Astrocyte (in vitro differentiated cells and primary cell): ENCODE data around the gene YEATS4. TPM values are rescaled to one million over a fixed set of nuclear protein-coding genes. Genes with fewer than 3 reads are reported as not detected.

ENCODE experiments used
- DNase-seq: peaks from one replicate; pipeline ENCODE4 v3.0.0-alpha.2; 2010; ENCODE audit warnings: low read depth
- FAIRE-seq: peaks from 2 replicates; lab custom pipeline; 2011; peaks lifted over from hg19 to GRCh38; lab: Jason Lieb, UNC
- H2AFZ ChIP-seq: 2 replicates; pipeline ENCODE4 v1.6.0; 2012; ENCODE audit warnings: low read depth, low read length, inconsistent platforms
- H3K27ac ChIP-seq: 2 replicates; pipeline ENCODE4 v1.5.1; 2011; ENCODE audit warnings: low read depth, low read length, inconsistent platforms
- H3K27me3 ChIP-seq: 2 replicates; pipeline ENCODE4 v1.6.0; 2011; ENCODE audit warnings: low read length, inconsistent platforms; ENCODE audit not compliant: insufficient read depth
- H3K36me3 ChIP-seq: 2 replicates; pipeline ENCODE4 v1.5.1; 2011; ENCODE audit warnings: low read length, inconsistent platforms; ENCODE audit not compliant: insufficient read depth
- H3K4me1 ChIP-seq: 2 replicates; pipeline ENCODE4 v1.5.1; 2011; ENCODE audit warnings: low read length, inconsistent platforms; ENCODE audit not compliant: insufficient read depth
- H3K4me2 ChIP-seq: 2 replicates; pipeline ENCODE4 v1.6.0; 2012; ENCODE audit warnings: low read length, inconsistent platforms
- H3K4me3 ChIP-seq: 2 replicates; pipeline ENCODE4 v1.5.1; 2011; ENCODE audit warnings: low read depth, mild to moderate bottlenecking, low read length, inconsistent platforms; ENCODE audit not compliant: insufficient read depth
- H3K79me2 ChIP-seq: 2 replicates; pipeline ENCODE4 v1.6.0; 2012; ENCODE audit warnings: mild to moderate bottlenecking, low read length, inconsistent platforms; ENCODE audit not compliant: insufficient read depth
- H3K9ac ChIP-seq: 2 replicates; pipeline ENCODE4 v1.6.0; 2012; ENCODE audit warnings: mild to moderate bottlenecking, low read length, inconsistent platforms
- H3K9me3 ChIP-seq: 2 replicates; pipeline ENCODE4 v1.5.1; 2012; ENCODE audit warnings: low read depth, mild to moderate bottlenecking, low read length, inconsistent platforms; ENCODE audit not compliant: insufficient read depth
- H4K20me1 ChIP-seq: 2 replicates; pipeline ENCODE4 v1.6.0; 2012; ENCODE audit warnings: low read length, inconsistent platforms; ENCODE audit not compliant: insufficient read depth
- H3K27ac Mint-ChIP-seq: one replicate; pipeline ENCODE4 v1.8.0; 2021; ENCODE audit warnings: mild to moderate bottlenecking, mixed read lengths; ENCODE audit not compliant: unreplicated experiment
- H3K27me3 Mint-ChIP-seq: one replicate; pipeline ENCODE4 v1.8.0; 2021; ENCODE audit warnings: low read depth, mixed read lengths; ENCODE audit not compliant: unreplicated experiment
- H3K36me3 Mint-ChIP-seq: one replicate; pipeline ENCODE4 v1.8.0; 2021; ENCODE audit warnings: low read depth, mixed read lengths; ENCODE audit not compliant: unreplicated experiment
- H3K4me1 Mint-ChIP-seq: one replicate; pipeline ENCODE4 v1.8.0; 2021; ENCODE audit warnings: low read depth, mixed read lengths; ENCODE audit not compliant: unreplicated experiment
- H3K4me3 Mint-ChIP-seq: one replicate; pipeline ENCODE4 v1.8.0; 2021; ENCODE audit warnings: mild to moderate bottlenecking, moderate library complexity, mixed read lengths; ENCODE audit not compliant: unreplicated experiment
- H3K9me3 Mint-ChIP-seq: one replicate; pipeline ENCODE4 v1.8.0; 2021; ENCODE audit warnings: mild to moderate bottlenecking, mixed read lengths; ENCODE audit not compliant: unreplicated experiment
- EZH2 ChIP-seq: IDR thresholded peaks from 2 replicates; pipeline ENCODE4 v1.6.1; 2012; ENCODE audit warnings: mild to moderate bottlenecking, low read length, inconsistent platforms; ENCODE audit not compliant: insufficient read depth
- total RNA-seq: library from RNA; stranded (reverse); gene quantifications from 2 replicates; pipeline ENCODE4 v1.2.1, GENCODE V29; 2021
- TF ChIP-seq, protein P1 (sequence below): IDR thresholded peaks from 2 replicates; pipeline ENCODE4 v1.5.1; 2011; ENCODE audit warnings: low read depth, mild to moderate bottlenecking, inconsistent platforms, low read length, moderate library complexity; ENCODE audit not compliant: insufficient read depth

Gene YEATS4
- total RNA-seq, 1 donor from 2014 or later, result 11.6 TPM

DNA sequence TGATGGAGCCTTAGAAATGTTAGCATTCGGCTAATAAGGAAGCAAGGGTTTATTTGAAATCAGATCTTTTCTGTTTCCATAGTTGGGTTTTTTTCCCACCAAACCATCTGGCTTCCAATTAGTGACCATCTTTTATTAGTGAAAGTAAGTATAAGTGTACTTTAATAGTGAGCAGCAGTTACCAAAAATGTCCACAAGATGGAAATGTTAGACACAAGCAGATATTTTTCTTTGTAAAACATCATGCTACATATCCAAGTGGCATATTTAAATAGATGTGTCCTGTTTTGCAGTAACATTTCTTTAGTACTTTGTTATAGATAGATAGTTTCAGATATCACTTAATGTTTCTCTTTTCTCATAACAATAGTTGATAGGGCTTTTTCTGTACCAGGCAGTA is 28.8 kb downstream of the YEATS4 start:
- TF ChIP-seq, protein P1, sequence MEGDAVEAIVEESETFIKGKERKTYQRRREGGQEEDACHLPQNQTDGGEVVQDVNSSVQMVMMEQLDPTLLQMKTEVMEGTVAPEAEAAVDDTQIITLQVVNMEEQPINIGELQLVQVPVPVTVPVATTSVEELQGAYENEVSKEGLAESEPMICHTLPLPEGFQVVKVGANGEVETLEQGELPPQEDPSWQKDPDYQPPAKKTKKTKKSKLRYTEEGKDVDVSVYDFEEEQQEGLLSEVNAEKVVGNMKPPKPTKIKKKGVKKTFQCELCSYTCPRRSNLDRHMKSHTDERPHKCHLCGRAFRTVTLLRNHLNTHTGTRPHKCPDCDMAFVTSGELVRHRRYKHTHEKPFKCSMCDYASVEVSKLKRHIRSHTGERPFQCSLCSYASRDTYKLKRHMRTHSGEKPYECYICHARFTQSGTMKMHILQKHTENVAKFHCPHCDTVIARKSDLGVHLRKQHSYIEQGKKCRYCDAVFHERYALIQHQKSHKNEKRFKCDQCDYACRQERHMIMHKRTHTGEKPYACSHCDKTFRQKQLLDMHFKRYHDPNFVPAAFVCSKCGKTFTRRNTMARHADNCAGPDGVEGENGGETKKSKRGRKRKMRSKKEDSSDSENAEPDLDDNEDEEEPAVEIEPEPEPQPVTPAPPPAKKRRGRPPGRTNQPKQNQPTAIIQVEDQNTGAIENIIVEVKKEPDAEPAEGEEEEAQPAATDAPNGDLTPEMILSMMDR, result peak; percentile 86
- no peak for TF ChIP-seq EZH2
- Histone ChIP-seq H3K27ac (no peak overlapping the region), H3K9me3 (no peaks in the 10 kb centered on the region), H4K20me1 (no peaks in the 10 kb centered on the region), H3K27me3 (no peaks in the 10 kb centered on the region), H3K36me3 (peaks cover 2% of the 10 kb centered on the region), H3K9ac (no peak overlapping the region), H3K4me3 (no peak overlapping the region), H2AFZ (no peak overlapping the region), H3K4me1 (peaks cover 3% of the 10 kb centered on the region), H3K79me2 (no peaks in the 10 kb centered on the region), H3K4me2 (no peak overlapping the region)
- H3K27ac Mint-ChIP-seq, result no peak overlapping the region
- no peaks in the 10 kb centered on the region for H3K36me3 Mint-ChIP-seq
- no peaks in the 10 kb centered on the region for H3K27me3 Mint-ChIP-seq
- H3K4me3 Mint-ChIP-seq, result no peak overlapping the region
- H3K9me3 Mint-ChIP-seq, result no peaks in the 10 kb centered on the region
- DNase-seq, result peak; percentile 63
- FAIRE-seq, result peak; percentile 74
- peaks cover 17% of the 10 kb centered on the region for H3K4me1 Mint-ChIP-seq

DNA sequence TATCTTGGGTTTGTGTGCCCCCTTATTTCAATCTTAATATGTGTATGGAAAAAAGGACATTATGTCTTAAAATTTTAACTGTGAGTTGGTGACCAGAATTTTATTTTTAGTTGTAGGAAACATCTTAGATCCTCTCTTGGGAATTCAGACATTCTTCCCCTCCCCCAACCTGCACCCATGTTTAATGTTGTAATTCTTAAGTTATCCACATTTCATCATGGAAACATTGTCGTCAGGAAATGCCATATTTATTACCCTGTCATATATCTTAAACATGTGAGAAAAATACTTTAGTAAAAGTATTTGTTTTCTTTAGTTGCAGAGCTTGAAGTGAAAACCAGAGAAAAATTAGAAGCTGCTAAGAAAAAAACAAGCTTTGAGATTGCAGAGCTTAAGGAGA is 30.3 kb downstream of the YEATS4 start:
- peaks cover 17% of the 10 kb centered on the region for H3K4me1 Mint-ChIP-seq
- no peak for TF ChIP-seq EZH2
- TF ChIP-seq, protein P1, result no peak
- Histone ChIP-seq H3K4me3 (no peak overlapping the region), H3K9me3 (no peaks in the 10 kb centered on the region), H4K20me1 (no peaks in the 10 kb centered on the region), H3K27ac (peak overlapping the region; percentile 41), H3K27me3 (no peaks in the 10 kb centered on the region), H3K4me1 (peaks cover 5% of the 10 kb centered on the region), H3K9ac (peak overlapping the region; percentile 8), H3K4me2 (no peak overlapping the region), H3K79me2 (no peaks in the 10 kb centered on the region), H3K36me3 (peaks cover 2% of the 10 kb centered on the region), H2AFZ (no peak overlapping the region)
- FAIRE-seq (no peak), DNase-seq (peak; percentile 73)
- no peaks in the 10 kb centered on the region for H3K36me3 Mint-ChIP-seq
- H3K4me3 Mint-ChIP-seq, result no peak overlapping the region
- no peaks in the 10 kb centered on the region for H3K9me3 Mint-ChIP-seq
- no peak overlapping the region for H3K27ac Mint-ChIP-seq
- H3K27me3 Mint-ChIP-seq, result no peaks in the 10 kb centered on the region

DNA sequence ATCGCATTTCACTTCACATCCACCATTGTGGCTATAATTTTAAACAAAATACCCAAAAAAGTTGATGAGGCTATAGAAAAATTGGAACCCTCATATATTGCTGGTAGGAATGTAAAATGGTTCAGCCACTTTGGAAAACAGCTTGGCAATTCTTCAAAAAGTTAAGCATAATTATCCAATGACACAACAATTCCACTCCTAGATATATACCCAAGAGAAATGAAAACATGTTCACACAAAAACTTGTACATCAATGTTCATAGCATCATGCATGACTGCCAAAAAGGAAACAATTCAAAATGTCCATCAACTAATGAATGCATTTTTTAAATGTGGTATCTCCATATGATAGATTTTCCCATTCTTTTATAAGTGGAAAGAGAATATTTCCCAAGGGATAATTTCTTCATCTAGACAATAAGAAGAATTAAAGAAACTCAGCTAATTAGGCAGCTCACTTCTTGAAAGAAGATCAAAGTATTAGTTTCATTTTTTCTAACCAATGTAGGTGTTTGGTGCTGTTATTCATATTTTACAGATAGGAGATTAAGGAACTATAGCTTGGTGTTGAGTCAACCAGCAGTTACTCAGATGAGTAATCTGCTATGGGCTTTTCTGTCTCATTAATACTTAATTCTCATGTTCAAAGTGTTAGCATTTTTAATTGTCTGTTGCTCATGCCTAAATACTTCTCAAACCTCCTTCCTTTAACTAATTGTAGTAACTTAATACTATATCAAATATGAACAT is 32.8 kb downstream of the YEATS4 start:
- Histone ChIP-seq H3K36me3 (peaks cover 2% of the 10 kb centered on the region), H3K4me2 (no peak overlapping the region), H3K27ac (no peak overlapping the region), H4K20me1 (no peaks in the 10 kb centered on the region), H3K27me3 (no peaks in the 10 kb centered on the region), H3K79me2 (no peaks in the 10 kb centered on the region), H2AFZ (no peak overlapping the region), H3K4me1 (peaks cover 5% of the 10 kb centered on the region), H3K9me3 (no peaks in the 10 kb centered on the region), H3K9ac (no peak overlapping the region), H3K4me3 (no peak overlapping the region)
- FAIRE-seq (peak; percentile 54), DNase-seq (peak; percentile 32)
- H3K4me3 Mint-ChIP-seq, result no peak overlapping the region
- H3K9me3 Mint-ChIP-seq, result peaks cover 4% of the 10 kb centered on the region
- no peaks in the 10 kb centered on the region for H3K27me3 Mint-ChIP-seq
- H3K36me3 Mint-ChIP-seq, result peaks cover 5% of the 10 kb centered on the region
- peak overlapping the region; percentile 81 for H3K27ac Mint-ChIP-seq
- peaks cover 23% of the 10 kb centered on the region for H3K4me1 Mint-ChIP-seq
- no peak for TF ChIP-seq EZH2
- TF ChIP-seq, protein P1, result no peak
